Effector memory CD4-positive, alpha-beta T cell (primary cell): Measurements from ENCODE around the gene KSR1.

Experiments used
- DNase-seq, 3 donors: peaks; one replicate each; pipeline ENCODE4 v3.0.0-alpha.2; 2020
- H3K27ac ChIP-seq: 2 replicates; pipeline ENCODE4 v1.7.0; 2013; ENCODE audit warnings: mild to moderate bottlenecking, low read length, moderate library complexity; ENCODE audit not compliant: insufficient read depth, poor library complexity, severe bottlenecking
- H3K27me3 ChIP-seq: replicated peaks from 2 replicates; pipeline ENCODE4 v1.7.0; 2013; ENCODE audit warnings: mild to moderate bottlenecking, low read length; ENCODE audit not compliant: insufficient read depth, control insufficient read depth, poor library complexity, severe bottlenecking
- H3K36me3 ChIP-seq: 2 replicates; pipeline ENCODE4 v1.7.0; 2013; ENCODE audit warnings: mild to moderate bottlenecking, low read length, moderate library complexity; ENCODE audit not compliant: control insufficient read depth, insufficient read depth
- H3K4me1 ChIP-seq: 2 replicates; pipeline ENCODE4 v1.7.0; 2013; ENCODE audit warnings: low read length, mild to moderate bottlenecking; ENCODE audit not compliant: control insufficient read depth, insufficient read depth, poor library complexity, severe bottlenecking
- H3K4me3 ChIP-seq: 2 replicates; pipeline ENCODE4 v1.7.0; 2013; ENCODE audit warnings: low read length, low read depth, mild to moderate bottlenecking; ENCODE audit not compliant: insufficient read depth, poor library complexity, severe bottlenecking
- H3K9me3 ChIP-seq: 2 replicates; pipeline ENCODE4 v1.7.0; 2013; ENCODE audit warnings: mild to moderate bottlenecking, low read length, moderate library complexity; ENCODE audit not compliant: control insufficient read depth

KSR1 gene

DNA sequence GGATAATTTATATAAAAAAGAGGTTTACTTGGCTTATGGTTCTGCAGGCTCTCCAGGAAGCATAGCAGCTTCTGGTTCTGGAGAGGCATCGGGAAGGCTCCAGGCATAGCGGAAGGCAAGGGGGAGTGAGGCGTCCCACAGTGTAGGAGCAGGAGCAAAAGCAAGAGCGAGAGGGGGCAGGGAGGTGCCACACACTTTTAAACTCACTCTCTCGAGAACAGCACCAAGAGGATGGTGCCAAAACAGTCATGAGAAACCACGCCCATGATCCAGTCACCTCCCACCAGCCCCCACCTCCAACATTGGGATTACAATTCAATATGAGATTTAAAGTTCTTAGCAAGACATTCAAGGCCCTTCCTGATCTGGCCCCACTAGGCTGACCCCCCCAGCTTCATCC is 124.8 kb downstream of the KSR1 start:
- Histone ChIP-seq H3K36me3 (no peaks in the 10 kb centered on the region), H3K4me1 (no peaks in the 10 kb centered on the region), H3K4me3 (no peak overlapping the region), H3K9me3 (no peaks in the 10 kb centered on the region), H3K27ac (no peak overlapping the region), H3K27me3 (no peaks in the 10 kb centered on the region)
- DNase-seq, result no peak

DNA sequence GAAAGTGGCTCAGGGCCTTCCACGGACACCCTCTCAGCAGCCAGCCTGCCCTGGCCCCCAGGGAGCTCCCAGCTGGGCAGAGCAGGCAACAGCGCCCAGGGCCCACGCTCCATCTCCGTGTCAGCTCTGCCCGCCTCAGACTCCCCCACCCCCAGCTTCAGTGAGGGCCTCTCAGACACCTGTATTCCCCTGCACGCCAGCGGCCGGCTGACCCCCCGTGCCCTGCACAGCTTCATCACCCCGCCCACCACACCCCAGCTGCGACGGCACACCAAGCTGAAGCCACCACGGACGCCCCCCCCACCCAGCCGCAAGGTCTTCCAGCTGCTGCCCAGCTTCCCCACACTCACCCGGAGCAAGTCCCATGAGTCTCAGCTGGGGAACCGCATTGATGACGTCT is 126.4 kb downstream of the KSR1 start:
- Histone ChIP-seq H3K4me1 (no peaks in the 10 kb centered on the region), H3K36me3 (no peaks in the 10 kb centered on the region), H3K27me3 (no peaks in the 10 kb centered on the region), H3K4me3 (no peak overlapping the region), H3K27ac (no peak overlapping the region), H3K9me3 (no peaks in the 10 kb centered on the region)
- no peak for DNase-seq

DNA sequence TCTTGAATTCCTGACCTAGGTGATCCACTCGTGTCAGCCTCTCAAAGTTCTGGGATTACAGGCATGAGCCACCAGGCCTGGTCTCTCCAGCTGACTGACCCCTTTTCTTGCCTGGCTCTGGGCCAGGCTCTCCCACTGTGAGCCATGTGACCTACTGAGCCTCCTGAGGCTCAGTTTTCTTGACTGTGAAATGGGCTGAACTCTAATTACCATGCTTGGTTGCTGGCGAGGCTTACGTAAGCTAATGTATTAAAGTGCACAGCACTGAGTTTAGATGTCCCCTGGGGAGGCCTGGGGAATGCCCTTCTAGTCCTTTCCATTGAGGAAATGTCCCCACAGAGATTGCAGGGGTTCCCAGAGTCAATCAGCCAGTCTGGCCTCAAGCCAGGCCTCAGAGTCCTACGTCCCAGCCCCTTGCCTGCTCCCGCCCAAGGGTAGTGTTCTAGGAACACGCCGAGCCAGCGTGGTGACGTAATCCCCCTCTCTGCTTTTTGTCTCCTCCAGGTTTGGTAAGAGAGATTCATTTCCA is 129.0 kb downstream of the KSR1 start:
- DNase-seq, result no peak
- Histone ChIP-seq H3K4me3 (no peak overlapping the region), H3K4me1 (no peaks in the 10 kb centered on the region), H3K36me3 (no peaks in the 10 kb centered on the region), H3K9me3 (no peaks in the 10 kb centered on the region), H3K27me3 (no peaks in the 10 kb centered on the region), H3K27ac (no peak overlapping the region)

DNA sequence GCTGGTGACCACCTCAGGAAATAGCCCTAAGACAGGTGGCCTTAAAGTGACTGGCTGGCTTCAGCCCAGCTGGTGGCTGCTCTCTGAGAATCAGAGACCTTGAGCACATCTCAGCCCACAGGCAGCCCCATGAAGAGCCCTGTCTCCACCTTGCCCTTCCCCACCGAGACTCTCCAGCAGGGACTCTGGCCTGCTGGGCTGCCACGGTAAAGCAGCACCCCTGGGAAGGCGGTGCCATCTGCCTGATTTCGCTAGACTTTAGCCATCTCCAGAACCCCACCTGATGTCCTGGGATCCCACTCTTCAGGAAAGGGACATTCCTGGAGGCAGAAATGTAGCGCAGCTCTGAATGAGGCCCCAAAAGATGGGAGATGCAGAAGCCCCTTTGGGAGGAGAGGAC is 129.5 kb downstream of the KSR1 start:
- DNase-seq, result no peak
- H3K4me1 ChIP-seq, result no peaks in the 10 kb centered on the region
- no peaks in the 10 kb centered on the region for H3K27me3 ChIP-seq
- H3K4me3 ChIP-seq, result no peak overlapping the region
- no peaks in the 10 kb centered on the region for H3K9me3 ChIP-seq
- no peak overlapping the region for H3K27ac ChIP-seq
- H3K36me3 ChIP-seq, result no peaks in the 10 kb centered on the region

DNA sequence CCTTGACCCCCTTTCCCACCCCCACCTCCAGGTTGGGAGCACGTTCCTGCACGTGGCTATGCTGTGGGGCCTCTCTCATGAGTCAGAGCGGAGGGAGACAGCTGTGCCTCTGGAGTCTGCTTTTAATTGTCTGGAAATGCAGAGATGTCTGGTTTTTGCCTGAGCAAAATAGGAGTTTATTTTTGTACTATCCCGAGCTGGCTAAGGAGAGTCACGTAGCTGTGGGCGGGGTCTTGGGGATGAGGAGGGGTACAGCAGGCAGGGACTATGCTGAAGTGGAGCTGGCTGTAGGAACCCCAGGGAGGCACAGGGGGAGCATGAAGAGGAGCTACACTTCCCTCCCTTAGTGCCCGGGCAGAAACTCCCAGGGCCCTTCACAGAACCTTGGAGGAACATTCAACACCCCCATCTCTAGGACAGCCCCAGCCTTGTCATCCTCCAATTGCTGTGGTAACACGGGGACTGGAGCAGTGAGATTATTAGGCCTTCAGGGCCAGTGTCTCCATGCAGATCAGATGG is 130.0 kb downstream of the KSR1 start:
- H3K9me3 ChIP-seq, result no peaks in the 10 kb centered on the region
- no peaks in the 10 kb centered on the region for H3K36me3 ChIP-seq
- H3K4me1 ChIP-seq, result no peaks in the 10 kb centered on the region
- H3K4me3 ChIP-seq, result no peak overlapping the region
- H3K27ac ChIP-seq, result no peak overlapping the region
- H3K27me3 ChIP-seq, result no peaks in the 10 kb centered on the region
- DNase-seq, result no peak

DNA sequence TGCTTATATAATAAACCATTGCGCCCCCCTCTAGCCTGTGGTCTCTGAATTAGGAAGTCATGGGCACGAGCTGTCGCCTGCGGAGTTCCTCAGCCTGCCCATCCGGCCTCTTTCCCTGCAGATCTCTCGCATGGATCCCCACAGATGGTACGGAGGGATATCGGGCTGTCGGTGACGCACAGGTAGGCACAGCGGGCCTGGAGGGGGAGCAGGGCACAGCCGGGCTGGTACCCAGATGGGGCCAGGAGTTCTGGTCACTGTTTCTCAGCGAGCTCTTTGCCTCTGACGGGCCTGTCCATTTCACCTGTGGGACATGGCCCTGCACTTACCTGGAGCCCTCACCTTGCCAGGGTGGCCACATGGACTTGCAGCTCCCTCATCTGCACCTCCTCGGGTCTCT is 132.1 kb downstream of the KSR1 start:
- Histone ChIP-seq H3K36me3 (peaks cover 3% of the 10 kb centered on the region), H3K4me3 (no peak overlapping the region)

DNA sequence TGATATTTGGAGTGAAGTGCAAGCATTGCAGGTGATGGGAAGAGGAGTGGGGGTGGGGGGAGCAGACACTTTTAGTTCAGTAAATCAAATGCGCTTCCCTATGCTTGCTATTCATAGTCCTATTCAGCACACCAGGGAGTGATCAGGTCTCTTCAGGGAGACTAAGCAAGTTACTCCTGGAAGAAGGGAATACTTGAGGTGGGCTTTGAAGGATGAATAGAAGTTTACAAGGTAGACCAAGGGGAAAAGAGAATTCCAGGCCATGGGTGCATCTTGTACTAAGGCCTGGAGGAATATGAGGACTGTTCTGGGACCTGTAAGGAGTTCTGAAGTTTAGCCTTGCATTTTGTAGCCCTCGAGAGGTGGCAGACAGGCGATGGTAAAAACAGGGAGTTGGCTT is 134.6 kb downstream of the KSR1 start:
- no peak overlapping the region for H3K4me3 ChIP-seq
- H3K36me3 ChIP-seq, result peaks cover 3% of the 10 kb centered on the region
- H3K4me1 ChIP-seq, result no peaks in the 10 kb centered on the region

More for the DNA sequence above, 132.1 kb downstream of the KSR1 start:
- no peaks in the 10 kb centered on the region for H3K4me1 ChIP-seq
- no peak for DNase-seq
- H3K27ac ChIP-seq, result no peak overlapping the region
- H3K9me3 ChIP-seq, result no peaks in the 10 kb centered on the region
- H3K27me3 ChIP-seq, result no peaks in the 10 kb centered on the region

DNA sequence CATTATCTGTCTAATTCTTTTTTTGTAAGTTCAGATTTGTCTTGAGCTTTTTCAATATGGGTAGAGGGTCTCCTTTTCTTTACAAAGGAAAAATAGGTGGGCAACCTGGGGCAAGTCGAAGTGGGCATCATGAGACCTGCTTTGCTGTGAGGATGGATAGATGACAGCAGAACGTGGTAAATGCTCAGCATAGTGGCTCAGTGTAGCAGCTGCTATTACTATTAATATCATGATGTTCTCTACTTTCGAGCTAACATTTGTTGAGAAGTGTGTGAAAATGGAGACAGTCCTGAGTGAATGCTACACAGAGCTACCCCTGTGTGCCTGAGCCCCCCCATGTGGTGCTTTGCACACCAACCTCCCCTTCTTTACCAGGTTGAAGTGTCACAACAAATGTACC is 135.7 kb downstream of the KSR1 start:
- DNase-seq, result no peak
- Histone ChIP-seq H3K36me3 (peaks cover 3% of the 10 kb centered on the region), H3K27ac (no peak overlapping the region), H3K4me3 (no peak overlapping the region), H3K4me1 (no peaks in the 10 kb centered on the region), H3K27me3 (no peaks in the 10 kb centered on the region), H3K9me3 (no peaks in the 10 kb centered on the region)

More for the DNA sequence above, 134.6 kb downstream of the KSR1 start:
- no peaks in the 10 kb centered on the region for H3K9me3 ChIP-seq
- H3K27ac ChIP-seq, result no peak overlapping the region
- DNase-seq, result no peak
- no peaks in the 10 kb centered on the region for H3K27me3 ChIP-seq

DNA sequence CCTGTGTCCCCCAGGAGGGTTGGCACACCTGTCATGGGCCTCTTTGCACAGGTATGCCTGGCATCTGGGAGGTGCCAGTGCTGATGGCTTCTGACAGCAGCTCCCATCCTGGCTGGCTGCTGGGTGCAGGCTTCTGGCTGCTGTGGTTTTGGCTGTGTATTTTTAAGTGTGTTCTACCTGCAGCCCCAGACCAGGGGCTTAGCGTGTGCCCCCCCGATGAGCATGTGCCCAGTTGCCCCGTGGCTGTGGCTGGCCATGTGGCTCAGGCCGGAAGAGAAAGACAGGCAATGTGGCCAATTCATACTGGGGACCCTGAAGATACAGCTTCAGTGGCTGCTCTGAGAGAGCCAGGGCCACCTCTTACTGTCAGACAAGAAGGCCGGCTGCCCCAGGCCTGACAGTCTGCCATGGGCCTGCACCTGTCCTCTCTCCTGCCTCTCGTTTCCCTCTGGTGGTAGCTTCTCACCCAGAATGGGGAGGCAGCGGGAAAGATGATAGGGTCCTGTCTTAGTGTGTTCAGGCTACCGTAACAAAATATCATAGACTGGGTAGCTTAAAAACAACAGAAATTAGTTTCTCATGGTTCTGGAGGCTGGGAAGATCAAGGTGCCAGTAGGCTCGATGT is 137.1 kb downstream of the KSR1 start:
- no peak overlapping the region for H3K27ac ChIP-seq
- H3K9me3 ChIP-seq, result no peaks in the 10 kb centered on the region
- H3K4me3 ChIP-seq, result no peak overlapping the region
- no peak for DNase-seq
- H3K4me1 ChIP-seq, result no peaks in the 10 kb centered on the region
- no peaks in the 10 kb centered on the region for H3K27me3 ChIP-seq
- H3K36me3 ChIP-seq, result peaks cover 3% of the 10 kb centered on the region

DNA sequence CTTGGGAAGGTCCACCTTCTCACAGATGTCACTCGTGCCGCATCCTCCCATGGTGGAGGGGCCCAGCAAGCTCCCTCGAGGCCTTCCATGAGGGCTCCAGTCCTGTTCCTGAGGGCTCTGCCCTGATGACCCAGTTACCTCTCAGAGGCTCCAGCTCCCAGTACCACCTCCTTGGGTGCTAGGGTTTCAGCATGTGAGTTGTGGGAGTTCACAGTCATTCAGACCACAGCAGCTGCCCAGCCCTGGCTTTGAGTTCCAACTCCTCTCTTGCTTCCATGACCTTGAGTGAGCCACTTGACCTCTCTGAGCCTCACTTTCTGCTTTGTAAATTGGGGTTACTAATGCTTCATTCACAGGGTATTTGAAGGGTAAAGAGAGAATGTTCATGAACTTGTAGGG is 137.6 kb downstream of the KSR1 start:
- DNase-seq, result no peak

More for the DNA sequence above, 137.6 kb downstream of the KSR1 start:
- Histone ChIP-seq H3K27me3 (no peaks in the 10 kb centered on the region), H3K4me1 (no peaks in the 10 kb centered on the region), H3K36me3 (peaks cover 3% of the 10 kb centered on the region), H3K27ac (no peak overlapping the region), H3K4me3 (no peak overlapping the region), H3K9me3 (no peaks in the 10 kb centered on the region)
